NB4 (cell line): ENCODE data around the gene GARIN5A.

Source experiments
- DNase-seq: peaks from one replicate; pipeline ENCODE4 v3.0.0; 2010; ENCODE audit warnings: low read depth
- H3K4me3 ChIP-seq: one replicate; pipeline ENCODE4 v1.5.1; 2011; ENCODE audit warnings: mild to moderate bottlenecking, low read depth, low read length, moderate library complexity
- MAX ChIP-seq: IDR thresholded peaks from 2 replicates; pipeline ENCODE4 v1.6.1; 2011; ENCODE audit warnings: low read depth, low read length
- MYC ChIP-seq: IDR thresholded peaks from 2 replicates; pipeline ENCODE4 v1.6.1; 2011; ENCODE audit warnings: low read depth, low read length
- POLR2A ChIP-seq: IDR thresholded peaks from 2 replicates; pipeline ENCODE4 v1.6.1; 2011; ENCODE audit warnings: mild to moderate bottlenecking; ENCODE audit not compliant: insufficient read length; ENCODE audit errors: extremely low read depth
- TF ChIP-seq, protein P1 (sequence below): IDR thresholded peaks from one replicate; pipeline ENCODE4 v1.5.1; 2012; ENCODE audit warnings: low read depth, low read length

Gene GARIN5A

GRCh38 chr19:50417111-50418081 lies 59.3 kb downstream of the GARIN5A start:
- TF ChIP-seq MYC (no peak), POLR2A (no peak), MAX (no peak)
- TF ChIP-seq, protein P1, sequence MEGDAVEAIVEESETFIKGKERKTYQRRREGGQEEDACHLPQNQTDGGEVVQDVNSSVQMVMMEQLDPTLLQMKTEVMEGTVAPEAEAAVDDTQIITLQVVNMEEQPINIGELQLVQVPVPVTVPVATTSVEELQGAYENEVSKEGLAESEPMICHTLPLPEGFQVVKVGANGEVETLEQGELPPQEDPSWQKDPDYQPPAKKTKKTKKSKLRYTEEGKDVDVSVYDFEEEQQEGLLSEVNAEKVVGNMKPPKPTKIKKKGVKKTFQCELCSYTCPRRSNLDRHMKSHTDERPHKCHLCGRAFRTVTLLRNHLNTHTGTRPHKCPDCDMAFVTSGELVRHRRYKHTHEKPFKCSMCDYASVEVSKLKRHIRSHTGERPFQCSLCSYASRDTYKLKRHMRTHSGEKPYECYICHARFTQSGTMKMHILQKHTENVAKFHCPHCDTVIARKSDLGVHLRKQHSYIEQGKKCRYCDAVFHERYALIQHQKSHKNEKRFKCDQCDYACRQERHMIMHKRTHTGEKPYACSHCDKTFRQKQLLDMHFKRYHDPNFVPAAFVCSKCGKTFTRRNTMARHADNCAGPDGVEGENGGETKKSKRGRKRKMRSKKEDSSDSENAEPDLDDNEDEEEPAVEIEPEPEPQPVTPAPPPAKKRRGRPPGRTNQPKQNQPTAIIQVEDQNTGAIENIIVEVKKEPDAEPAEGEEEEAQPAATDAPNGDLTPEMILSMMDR = no peak
- no peak for DNase-seq
- no peak overlapping the region for H3K4me3 ChIP-seq
